NK-92 (cell line): ENCODE data around the gene CDYL.

Source experiments
- DNase-seq: peaks from one replicate; lab custom pipeline; 2025; ENCODE audit not compliant: unreplicated experiment; lab: John Stamatoyannopoulos, UW

The CDYL gene

GRCh38 chr6:4776131-4776492 is at the start of gene CDYL:
CDYL (plus strand) TSS chr6:4776404; CDS start chr6:4776784, 380 bp downstream.
- DNase-seq: no peak

- DNase-seq: no peak
Observed at GRCh38 chr6:4726645-4727044, 49.6 kb upstream of the CDYL start.

GRCh38 chr6:4727217-4727616 is 49.0 kb upstream of the CDYL start:
- DNase-seq: no peak

- no peak for DNase-seq
Observed at GRCh38 chr6:4727671-4728435, 48.4 kb upstream of the CDYL start.

GRCh38 chr6:4728436-4728769 is 47.8 kb upstream of the CDYL start:
- DNase-seq: no peak

GRCh38 chr6:4728926-4729325 is 47.3 kb upstream of the CDYL start:
- no peak for DNase-seq

GRCh38 chr6:4731996-4732395 is 44.2 kb upstream of the CDYL start:
- no peak for DNase-seq

GRCh38 chr6:4732691-4733315 is 43.4 kb upstream of the CDYL start:
- no peak for DNase-seq

GRCh38 chr6:4736371-4736873 is 39.8 kb upstream of the CDYL start:
- DNase-seq: no peak

- no peak for DNase-seq
Observed at GRCh38 chr6:4740032-4740431, 36.2 kb upstream of the CDYL start.

- no peak for DNase-seq
Observed at GRCh38 chr6:4743062-4743461, 33.1 kb upstream of the CDYL start.

- DNase-seq: no peak
Observed at GRCh38 chr6:4743926-4744325, 32.3 kb upstream of the CDYL start.

- no peak for DNase-seq
Observed at GRCh38 chr6:4747588-4747987, 28.6 kb upstream of the CDYL start.

- DNase-seq: no peak
Observed at GRCh38 chr6:4751823-4752464, 24.3 kb upstream of the CDYL start.

GRCh38 chr6:4756247-4756646 is 20.0 kb upstream of the CDYL start:
- DNase-seq: no peak

GRCh38 chr6:4759997-4760396 is 16.2 kb upstream of the CDYL start:
- DNase-seq: no peak

GRCh38 chr6:4760773-4761172 is 15.4 kb upstream of the CDYL start:
- DNase-seq: no peak

- no peak for DNase-seq
Observed at GRCh38 chr6:4762294-4762693, 13.9 kb upstream of the CDYL start.

GRCh38 chr6:4763921-4764320 is 12.3 kb upstream of the CDYL start:
- DNase-seq: no peak

GRCh38 chr6:4768815-4769214 is 7.4 kb upstream of the CDYL start:
- no peak for DNase-seq

- no peak for DNase-seq
Observed at GRCh38 chr6:4772750-4773149, 3.5 kb upstream of the CDYL start.

- no peak for DNase-seq
Observed at GRCh38 chr6:4773181-4773580, 3.0 kb upstream of the CDYL start.
